MV-4-11 (cell line): Measurements from ENCODE around the gene SLC26A2.

ENCODE experiments used
- DNase-seq: peaks from one replicate; lab custom pipeline; 2025; lab: John Stamatoyannopoulos, UW

Gene SLC26A2

DNA sequence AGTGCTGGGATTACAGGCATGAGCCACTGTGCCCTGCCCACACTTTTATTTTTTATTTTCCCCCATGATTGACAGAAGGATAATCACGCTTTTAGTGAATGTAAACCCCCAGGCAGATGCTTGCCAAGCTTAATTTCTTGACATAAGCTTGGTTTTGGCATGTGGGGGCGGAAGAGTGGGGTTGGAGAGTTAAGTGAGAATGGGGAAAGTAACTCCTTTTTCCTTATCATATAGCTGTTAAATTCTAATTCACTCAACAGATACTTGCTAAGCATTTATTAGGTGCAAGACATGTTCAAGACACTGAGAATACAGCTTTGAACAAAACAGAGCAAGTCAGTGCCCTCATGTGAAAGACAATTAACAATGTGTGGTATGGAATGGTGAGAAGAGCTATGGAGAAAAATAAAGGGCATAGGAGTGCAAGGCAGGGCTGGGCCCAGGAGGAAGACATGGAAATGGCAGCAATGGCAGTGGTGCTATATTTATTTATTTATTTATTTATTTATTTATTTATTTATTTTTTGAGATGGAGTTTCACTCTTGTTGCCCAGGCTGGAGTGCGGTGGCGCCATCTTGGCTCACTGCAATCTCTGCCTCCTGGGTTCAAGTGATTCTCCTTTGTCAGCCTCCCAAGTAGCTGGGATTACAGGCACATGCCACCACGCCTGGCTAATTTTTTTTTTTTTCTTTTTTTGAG lies 2.2 kb downstream of the SLC26A2 start:
- DNase-seq: no peak

DNA sequence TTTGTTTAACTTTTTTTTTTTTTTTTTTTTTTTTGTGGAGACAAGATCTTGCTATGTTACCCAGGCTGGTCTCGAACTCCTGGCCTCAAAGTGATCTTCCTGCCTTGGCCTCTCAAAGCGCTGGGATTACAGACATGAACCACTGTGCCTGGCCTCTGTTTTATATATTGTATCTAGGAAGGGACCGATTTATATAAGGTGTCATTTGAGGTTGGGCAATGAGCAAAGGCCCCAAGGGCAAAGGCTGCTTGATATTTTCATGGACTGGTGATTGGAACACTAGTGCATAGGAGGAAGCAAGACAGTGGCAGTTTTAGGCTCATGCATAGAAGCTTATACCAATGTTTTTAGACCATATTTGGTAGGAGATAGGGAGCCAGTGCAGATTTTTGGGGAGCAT lies 3.2 kb downstream of the SLC26A2 start:
- DNase-seq: no peak

DNA sequence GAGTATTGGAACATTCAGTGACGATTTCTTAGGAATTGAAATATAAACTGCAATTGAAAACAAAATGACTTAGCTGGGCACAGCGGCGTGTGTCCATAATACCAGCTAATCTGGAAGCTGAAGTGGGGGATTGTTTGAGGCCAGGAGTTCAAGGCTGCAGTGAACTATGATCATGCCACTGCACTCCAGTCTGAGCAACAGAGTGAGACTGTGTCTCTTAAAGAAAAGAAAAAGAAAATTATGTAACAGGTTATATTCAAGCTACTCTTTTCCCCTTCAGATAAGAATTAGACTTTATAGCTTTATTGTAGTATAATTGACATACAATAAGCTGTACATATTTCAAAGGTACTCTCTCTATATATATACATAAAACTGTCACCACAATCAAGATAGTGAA lies 6.4 kb downstream of the SLC26A2 start:
- no peak for DNase-seq

DNA sequence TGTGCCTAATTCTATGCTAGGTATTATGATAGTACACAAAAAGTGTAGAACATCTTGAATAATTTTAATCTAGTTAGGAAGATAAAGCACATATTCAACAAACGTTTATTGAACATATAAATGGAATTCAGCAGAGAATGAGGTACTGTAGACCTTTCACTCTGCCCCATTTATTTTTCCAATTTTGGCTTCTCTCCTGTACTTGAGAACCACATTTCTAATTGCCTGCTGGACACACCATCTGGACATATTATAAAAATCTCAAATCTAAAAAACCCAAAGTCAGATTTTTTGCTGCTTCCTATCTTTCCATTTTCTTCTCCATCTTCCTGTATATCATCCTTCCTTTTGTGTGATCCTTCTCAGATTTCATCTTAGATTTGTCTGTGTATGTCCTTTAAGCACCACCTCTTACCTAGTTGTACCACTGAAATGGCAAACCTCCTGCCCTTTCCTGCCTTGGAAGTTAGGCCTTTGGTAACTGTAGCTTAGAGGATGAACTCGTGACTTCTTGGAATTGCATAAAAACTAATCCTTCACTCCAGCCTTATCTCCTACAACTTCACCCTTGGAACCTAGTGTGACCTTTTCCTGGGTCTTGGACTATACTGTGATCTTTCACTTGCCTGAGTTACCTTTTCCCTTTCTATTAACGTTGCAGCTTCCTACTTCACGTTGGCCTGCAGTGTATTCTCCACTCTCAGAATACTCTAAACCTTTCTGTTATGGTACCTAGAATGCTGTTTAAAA lies 8.8 kb downstream of the SLC26A2 start:
- no peak for DNase-seq

DNA sequence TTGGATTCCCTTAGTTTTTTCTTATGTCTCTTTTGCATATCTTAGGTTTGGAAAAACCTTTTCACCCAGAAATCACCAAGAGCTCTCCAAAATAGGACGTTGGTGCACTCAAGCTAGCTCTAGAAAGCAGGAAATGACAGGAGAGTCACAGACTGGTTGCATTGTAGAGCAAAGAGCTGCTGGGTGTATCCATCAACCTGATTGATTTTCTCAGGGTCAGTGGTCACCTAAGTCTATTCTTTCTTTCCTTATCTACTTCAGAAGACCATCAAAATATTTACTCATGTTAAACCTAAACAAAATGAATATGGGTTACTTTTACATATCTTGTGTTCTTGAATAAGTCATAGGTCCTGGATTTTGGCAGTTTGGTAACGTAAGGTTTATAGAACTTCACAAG lies 14.9 kb downstream of the SLC26A2 start:
- DNase-seq: no peak

DNA sequence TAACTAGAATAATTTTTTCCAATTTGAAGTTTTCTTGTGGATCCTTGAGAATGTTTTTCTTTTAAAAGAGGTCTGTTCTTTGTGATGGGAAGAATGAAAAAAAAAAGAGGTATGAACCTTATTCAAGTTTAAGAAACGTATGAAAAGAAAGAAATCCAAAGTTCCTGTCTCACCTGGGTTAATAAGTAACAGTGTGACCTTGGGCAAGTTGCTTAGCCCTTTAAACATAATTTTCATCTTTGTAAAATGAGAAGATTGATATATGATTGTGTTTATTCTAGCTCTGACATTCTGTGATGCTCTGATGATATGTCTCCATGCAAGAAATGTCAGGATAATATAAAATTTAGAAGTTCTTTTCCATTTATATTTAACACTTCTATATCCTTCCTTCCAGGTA lies 19.3 kb downstream of the SLC26A2 start:
- no peak for DNase-seq

DNA sequence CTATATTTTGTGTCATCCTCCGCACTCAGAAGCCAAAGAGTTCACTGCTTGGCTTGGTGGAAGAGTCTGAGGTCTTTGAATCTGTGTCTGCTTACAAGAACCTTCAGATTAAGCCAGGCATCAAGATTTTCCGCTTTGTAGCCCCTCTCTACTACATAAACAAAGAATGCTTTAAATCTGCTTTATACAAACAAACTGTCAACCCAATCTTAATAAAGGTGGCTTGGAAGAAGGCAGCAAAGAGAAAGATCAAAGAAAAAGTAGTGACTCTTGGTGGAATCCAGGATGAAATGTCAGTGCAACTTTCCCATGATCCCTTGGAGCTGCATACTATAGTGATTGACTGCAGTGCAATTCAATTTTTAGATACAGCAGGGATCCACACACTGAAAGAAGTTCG lies 20.6 kb downstream of the SLC26A2 start:
- no peak for DNase-seq

DNA sequence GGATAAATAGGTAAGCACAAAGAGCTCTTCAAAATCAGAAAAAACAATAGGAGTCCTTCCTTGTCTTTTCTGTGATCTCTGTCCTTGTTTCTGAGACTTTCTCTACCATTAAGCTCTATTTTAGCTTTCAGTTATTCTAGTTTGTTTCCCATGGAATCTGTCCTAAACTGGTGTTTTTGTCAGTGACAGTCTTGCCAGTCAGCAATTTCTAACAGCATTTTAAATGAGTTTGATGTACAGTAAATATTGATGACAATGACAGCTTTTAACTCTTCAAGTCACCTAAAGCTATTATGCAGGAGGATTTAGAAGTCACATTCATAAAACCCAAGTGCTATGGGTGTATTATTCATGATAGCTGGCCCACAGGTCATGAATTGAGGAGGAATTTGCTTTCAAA lies 21.9 kb downstream of the SLC26A2 start:
- no peak for DNase-seq

DNA sequence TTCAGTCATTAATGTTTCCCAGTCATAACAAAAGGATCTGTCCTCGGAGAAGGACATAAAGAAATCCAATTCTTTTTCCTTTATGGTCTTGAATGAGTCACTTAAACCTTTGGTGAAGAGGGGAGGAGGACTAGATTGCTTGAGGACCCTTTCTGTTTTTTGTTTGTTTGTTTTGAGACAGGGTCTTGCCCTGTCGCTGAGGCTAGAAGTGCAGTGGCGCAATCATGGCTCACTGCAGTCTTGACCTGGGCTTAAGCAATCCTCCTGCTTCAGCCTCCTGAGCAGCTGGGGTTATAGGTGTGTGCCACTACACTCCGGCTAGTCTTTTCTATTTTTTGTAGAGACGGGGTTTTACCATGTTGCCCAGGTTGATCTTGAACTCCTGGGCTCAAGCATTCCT lies 27.6 kb downstream of the SLC26A2 start:
- DNase-seq: no peak

DNA sequence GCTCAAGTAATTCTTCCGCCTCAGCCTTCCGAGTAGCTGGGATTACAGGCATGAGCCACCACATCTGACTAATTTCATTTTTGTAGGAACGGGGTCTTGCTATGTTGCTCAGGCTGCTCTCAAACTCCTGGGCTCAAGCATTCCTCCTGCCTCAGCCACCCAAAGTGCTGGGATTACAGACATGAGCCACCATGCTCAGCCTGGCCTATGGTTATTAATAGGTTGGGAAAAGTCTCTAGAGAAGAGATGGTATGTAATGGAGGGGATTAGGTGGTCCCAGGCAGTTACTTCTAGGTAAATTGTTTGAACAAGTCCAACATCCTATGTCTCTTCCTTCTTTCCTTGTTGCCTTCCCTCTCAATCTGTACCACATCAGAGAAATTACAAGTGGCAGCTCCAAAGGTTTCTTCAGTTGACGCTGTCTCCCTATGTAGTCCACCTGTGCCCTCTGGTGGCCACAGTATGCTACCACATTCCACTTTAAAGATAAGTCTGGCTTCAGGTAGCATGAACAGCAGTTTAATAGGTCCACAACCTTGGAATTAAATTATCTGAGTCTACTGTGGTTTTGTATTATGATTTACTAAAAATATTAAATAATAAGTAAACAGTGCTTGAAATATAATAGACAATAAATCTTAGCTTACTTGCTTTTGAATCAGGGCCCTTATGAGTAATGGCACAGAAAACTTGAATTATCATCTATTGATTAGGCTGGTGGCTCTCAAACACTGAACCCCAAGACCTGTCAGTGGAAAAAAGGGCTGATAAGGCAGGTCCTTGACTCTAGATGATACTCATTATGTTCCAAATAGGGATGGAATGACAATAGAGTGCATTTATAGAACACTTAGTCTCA lies 30.2 kb downstream of the SLC26A2 start:
- DNase-seq: peak; percentile 63

DNA sequence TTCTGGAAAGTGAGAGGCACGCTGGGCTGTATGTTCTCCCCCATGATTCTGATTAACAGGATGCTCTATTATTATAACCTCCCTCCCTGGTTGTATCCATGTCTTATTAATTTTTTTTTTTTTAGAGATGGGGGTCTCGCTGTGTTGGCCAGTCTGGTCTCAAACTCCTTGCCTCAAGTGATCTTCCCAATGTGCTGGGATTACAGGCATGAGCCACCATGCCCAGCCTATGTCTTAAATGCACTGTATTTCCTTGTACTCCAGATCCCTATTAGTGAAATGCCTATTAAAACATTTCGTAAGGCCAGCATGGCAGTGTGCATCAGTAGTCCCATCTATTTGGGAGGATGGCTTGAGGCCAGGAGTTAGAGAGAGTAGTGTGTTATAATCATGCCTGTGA lies 32.9 kb downstream of the SLC26A2 start:
- no peak for DNase-seq

DNA sequence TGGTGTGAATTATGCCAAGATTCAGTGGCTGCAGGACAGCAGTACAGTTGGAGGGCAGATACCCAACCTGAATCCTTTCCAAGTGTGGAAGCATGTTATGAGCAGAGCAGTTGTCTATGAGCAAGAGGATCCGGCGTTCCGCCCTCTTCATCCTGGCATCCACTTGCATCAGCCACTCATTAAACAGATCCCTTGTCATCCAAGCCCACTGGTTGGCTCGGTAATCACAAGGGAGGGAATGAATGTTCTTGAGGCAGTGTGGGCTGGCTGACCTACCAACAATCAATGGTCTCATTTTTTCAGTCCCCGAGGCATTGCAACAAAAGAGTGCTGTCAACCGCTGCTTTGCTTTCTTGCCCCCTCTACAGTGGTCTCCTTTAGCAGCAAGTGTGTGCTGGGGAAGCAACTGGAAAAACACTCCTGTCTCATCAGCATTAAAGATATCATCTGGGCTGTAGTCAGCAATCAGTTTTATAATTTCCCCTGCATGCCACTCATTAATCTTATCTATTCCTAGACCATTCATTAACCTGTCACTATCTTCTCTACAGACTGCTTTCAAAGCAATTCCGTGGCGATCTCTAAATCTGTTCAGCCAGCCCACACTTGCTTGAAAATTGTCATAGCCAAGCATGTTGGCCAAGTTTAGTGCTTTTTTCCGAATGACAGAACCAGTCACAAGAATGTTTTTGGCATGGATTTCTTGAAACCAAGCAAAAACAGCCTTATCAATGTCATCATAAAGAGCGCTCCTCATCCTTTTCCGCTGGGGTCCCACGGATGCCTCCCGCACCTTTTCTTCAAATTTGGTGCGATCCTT lies 35.0 kb downstream of the SLC26A2 start:
- no peak for DNase-seq

DNA sequence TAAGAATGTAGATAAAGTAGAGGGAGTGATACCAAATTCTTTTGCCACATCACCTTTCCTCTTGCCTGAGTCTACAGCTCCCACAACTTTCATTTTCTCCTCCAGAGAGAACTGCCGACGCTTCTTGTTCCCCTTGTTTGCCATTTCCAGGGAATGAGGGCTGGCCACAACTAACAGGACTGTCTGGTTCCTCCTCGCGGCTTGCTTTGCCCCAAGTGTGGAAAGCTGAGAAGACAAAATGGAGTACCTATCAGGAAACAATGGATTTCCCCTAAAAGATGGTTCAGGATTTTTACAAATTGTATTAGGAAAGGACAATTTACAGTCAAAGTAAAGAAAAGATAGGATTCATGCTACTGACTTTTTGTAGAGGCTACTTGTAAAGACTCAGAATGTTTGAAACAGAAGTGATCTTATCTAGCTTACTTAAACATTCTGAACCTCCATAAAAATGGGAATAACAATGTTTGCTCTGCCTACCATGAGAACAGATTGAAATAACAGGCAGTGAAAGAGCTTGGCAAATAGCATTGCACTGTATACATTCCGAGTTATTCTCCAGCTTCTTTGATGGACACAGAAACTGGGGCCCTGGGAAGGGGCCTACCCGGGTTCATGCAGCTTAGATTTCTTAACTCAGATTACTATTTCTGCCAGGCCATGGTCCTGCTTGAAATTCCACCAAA lies 35.8 kb downstream of the SLC26A2 start:
- DNase-seq: no peak

DNA sequence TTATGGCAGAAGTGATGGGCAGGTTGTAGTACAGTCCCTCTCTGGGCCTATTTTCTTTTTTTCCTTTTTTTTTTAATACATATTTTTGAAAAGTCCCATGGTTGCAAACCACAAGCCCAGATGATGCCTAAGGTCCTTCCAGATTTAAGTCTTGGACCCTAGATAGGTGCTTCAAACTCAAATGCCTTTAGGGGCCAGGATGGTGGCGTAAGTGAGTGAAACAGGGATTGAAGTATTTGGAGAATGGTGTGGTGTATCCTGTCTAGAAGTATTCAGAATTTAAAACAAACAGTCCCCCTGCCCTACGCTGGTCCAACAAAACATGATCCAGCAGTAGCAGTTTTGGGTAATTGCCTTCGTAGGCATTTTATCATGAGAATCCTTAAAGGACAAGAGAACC lies 37.7 kb downstream of the SLC26A2 start:
- DNase-seq: no peak

DNA sequence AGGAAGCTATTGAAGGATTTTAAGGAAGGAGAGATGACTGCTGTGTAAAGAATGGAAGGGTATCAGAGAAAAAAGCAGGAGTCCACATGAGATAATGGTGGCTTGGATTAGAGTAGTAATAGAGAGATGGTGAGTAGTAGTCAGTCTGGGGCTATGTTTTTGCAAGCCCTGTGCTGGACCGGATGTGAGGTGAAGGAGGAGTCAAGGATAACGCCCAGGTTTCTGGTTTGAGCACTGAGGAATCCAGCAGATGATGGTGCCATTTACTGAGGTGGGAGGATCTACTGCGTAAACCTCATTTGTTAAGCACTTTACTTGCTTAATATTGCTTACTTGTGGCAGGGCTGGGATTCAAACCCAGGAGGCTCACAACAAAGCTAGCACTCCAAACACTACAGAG lies 38.8 kb downstream of the SLC26A2 start:
- DNase-seq: no peak

DNA sequence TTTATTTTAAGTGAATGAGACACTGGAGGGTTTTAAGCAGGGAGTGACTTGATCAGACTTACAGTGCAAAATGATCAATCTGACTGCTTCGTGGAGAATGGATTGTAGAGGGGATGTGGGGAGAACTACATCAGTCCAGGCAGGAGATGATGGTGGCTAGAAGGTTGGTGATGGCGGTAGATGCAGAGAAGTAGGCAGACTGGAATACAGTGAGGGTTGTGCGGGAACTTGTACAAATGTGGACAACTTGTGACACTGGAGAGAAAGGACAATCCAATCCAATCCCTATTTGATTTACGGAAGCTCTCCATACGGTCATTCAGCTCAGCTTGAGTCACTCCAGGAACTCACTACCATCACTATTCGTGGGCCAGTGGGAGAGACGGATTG lies 39.3 kb downstream of the SLC26A2 start:
- DNase-seq: peak; percentile 17

DNA sequence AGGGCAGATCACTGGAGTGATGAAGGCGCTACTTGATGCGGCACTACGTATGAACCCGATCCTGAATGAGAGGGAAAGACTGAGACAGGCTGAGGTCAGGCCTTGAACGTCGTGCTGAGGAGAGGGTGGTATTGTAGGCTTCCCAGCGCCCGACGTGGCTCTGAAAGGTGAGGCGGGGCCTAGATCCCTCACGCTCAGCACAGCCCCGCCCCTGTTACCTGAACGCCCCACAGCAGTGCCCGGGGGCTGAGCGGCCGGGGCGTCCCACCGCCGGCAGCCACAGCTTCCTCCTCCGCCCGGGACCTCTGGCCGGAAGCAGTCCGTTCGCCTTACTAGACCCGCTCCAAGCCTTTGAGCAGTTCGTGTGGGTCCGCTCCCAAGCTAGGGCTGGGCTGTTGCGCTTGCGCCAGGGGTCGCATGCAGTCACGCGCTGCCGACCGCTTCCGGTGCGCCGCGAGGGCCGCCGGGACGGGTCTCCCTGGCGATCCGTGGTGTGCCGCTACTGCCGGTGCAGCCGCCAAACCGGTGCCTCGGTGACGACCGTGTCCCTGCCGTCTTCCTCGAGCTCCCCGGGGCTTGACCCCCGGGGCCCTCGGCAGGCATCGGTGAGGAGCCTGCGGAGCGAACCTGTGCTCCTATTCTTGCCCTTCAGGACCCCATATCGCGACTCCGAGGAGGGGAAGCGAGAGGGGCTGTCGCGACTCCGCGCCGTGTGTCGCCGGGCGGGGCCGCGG lies 39.9 kb downstream of the SLC26A2 start, which contains the start of the genes HMGXB3 and TIGD6:
Gene HMGXB3 (plus strand): TSS at position 484 of the 734 bp plus-strand sequence. CDS start 4,114 bp downstream, outside the sequence.
Gene TIGD6 (minus strand): TSS at position 399 of the 734 bp plus-strand sequence. CDS start 4,306 bp downstream, outside the sequence.
- DNase-seq: peak; percentile 95

DNA sequence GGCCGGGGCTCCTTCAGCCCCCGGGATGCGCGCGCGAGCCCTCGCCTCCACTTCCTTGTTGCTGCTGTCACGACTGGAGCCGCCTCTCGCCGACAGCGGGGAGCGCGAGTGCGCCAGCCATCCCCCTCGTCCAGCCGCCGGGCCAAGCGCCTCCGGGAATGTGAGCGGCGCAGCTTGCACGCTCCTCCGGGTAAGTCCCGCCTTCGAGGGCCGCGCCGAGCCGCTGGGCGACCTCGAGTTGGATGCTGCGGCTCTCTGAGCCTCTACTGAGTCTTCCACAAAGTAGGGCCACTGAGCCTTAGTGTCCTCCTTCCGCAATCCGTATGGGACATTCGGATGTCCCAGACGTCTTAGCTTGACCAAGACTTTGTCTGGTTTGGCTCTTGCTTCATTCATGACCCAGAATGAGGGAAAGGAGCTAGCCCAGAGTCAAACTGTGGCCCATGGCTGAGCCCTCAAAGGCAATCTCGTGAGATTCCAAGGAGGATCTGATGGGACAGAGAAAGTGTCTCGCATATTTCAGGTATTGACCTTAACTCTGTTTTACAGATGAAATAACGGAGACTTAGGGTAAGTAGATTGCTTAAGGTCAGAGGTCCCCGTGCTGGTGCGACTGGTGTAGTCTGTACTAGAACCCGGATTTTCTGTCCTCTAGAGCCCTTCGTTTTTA lies 40.6 kb downstream of the SLC26A2 start:
- peak; percentile 30 for DNase-seq

DNA sequence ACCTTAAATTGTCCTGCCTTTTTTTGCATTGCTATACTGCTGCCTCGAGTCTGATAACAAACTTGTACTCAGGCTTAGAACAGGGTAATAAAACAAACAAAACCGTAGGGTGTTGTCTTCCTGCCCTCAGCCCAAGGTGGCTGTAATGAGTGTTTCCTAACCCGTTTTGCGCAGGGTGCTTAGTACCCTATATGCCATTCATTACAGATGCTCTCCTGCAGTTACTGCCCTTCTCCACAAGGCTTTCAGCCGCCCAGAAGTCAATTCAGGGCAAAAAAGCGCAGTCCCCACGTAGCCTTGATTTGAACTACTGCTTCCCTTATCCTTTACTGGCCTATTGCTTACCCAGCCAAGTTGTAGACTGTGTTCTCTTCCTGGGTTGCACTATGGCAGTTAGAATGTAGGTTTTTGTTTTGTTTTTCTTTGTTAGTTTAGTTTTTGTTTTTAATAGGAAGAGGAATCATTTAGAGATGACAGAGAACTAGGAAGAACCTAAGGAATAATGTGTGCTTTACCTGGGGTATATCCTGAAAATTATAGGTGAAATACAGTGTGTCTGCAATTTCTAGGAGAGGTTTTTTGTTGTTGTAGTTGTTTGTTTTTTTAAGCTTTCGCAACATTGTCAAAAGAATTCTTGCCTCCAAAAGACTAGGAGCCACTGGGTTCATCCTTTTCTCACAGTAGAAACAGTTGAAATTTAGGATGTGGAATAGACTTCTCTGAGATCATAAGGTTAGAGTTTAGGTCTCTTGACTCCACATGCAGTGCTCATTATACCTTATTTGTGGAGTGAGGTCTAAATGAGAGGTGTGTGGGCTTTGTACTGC lies 41.3 kb downstream of the SLC26A2 start:
- DNase-seq: peak; percentile 83
